Activated CD8-positive, alpha-beta T cell treated with anti-CD3 and anti-CD28 coated beads for 36 hours (primary cell): ENCODE measurements around the gene HEBP2. TPM values are rescaled to one million over a fixed set of nuclear protein-coding genes. Genes with fewer than 3 reads are reported as not detected.

Source experiments
- ATAC-seq: fragments of 200-7000 bp; cut with Tn5 transposase; one replicate; pipeline ENCODE4 v1.10.0; 2021; ENCODE audit warnings: mild to moderate bottlenecking, moderate library complexity
- CTCF ChIA-PET: fragments of 350-600 bp; sonication (Branson Sonifier 250); formaldehyde crosslinking; loops from one replicate; lab custom pipeline; 2021; ENCODE audit warnings: antibody characterized with exemption; lab: Charles Lee
- POLR2A ChIA-PET: fragments of 350-600 bp; sonication (Branson Sonifier 250); formaldehyde crosslinking; loops from one replicate; lab custom pipeline; 2021; ENCODE audit warnings: antibody characterized with exemption; lab: Charles Lee
- DNase-seq: peaks from one replicate; pipeline ENCODE4 v3.0.0-alpha.2; 2020
- H3K27ac Mint-ChIP-seq: one replicate; pipeline ENCODE4 v1.8.0; 2021; ENCODE audit warnings: mild to moderate bottlenecking, mixed read lengths
- H3K27me3 Mint-ChIP-seq: one replicate; pipeline ENCODE4 v1.8.0; 2021; ENCODE audit warnings: mixed read lengths
- H3K36me3 Mint-ChIP-seq: one replicate; pipeline ENCODE4 v1.8.0; 2021; ENCODE audit warnings: low read depth, mixed read lengths
- H3K4me1 Mint-ChIP-seq: one replicate; pipeline ENCODE4 v1.8.0; 2021; ENCODE audit warnings: low read depth, mixed read lengths
- H3K4me3 Mint-ChIP-seq: one replicate; pipeline ENCODE4 v1.8.0; 2021; ENCODE audit warnings: mild to moderate bottlenecking, moderate library complexity, mixed read lengths
- H3K9me3 Mint-ChIP-seq: one replicate; pipeline ENCODE4 v1.8.0; 2021; ENCODE audit warnings: mixed read lengths
- CTCF ChIP-seq: fragments of 200-600 bp; IDR thresholded peaks from one replicate; pipeline ENCODE4 v1.8.0; 2022; ENCODE audit warnings: antibody characterized with exemption, mild to moderate bottlenecking
- intact Hi-C: fragments of 100-400 bp; cut with micrococcal nuclease; formaldehyde crosslinking; loops from one replicate; pipeline ENCODE4 v1.10.0; 2022
- total RNA-seq, 2 experiments: library from RNA; stranded (reverse); gene quantifications; one replicate each; pipeline ENCODE4 v1.2.3, GENCODE V29; 2021

HEBP2 gene
- total RNA-seq, 2 experiments from 2014 or later: 28.2 to 28.7 TPM

GRCh38 chr6:138387577-138388368, 16.2 kb upstream of the HEBP2 start:
- intact Hi-C loops: no loop called here
- Mint-ChIP-seq H3K27me3 (peaks cover 7% of the 10 kb centered on the region), H3K4me3 (no peak overlapping the region), H3K36me3 (no peaks in the 10 kb centered on the region), H3K27ac (no peak overlapping the region), H3K4me1 (no peaks in the 10 kb centered on the region), H3K9me3 (no peaks in the 10 kb centered on the region)
- no peak for ATAC-seq
- POLR2A ChIA-PET: no interaction called here
- TF ChIP-seq CTCF: no peak
- CTCF ChIA-PET: interaction anchor here (0.9 kb wide), 1 partner anchor 272 kb away, joined by 3 read pairs; no protein-coding TSS in a partner anchor
- no peak for DNase-seq

GRCh38 chr6:138389551-138389950, 14.5 kb upstream of the HEBP2 start:
- POLR2A ChIA-PET: interaction anchor here (0.6 kb wide), 1 partner anchor 87 kb away, joined by 4 read pairs; no protein-coding TSS in a partner anchor
- Mint-ChIP-seq H3K27ac (no peak overlapping the region), H3K4me1 (no peaks in the 10 kb centered on the region), H3K36me3 (no peaks in the 10 kb centered on the region), H3K27me3 (peaks cover 7% of the 10 kb centered on the region), H3K4me3 (no peak overlapping the region), H3K9me3 (no peaks in the 10 kb centered on the region)
- intact Hi-C loops: no loop called here
- TF ChIP-seq CTCF: no peak
- ATAC-seq: no peak
- DNase-seq: no peak
- CTCF ChIA-PET: no interaction called here

- Mint-ChIP-seq H3K9me3 (no peaks in the 10 kb centered on the region), H3K4me3 (no peak overlapping the region), H3K27ac (no peak overlapping the region), H3K27me3 (peaks cover 3% of the 10 kb centered on the region), H3K4me1 (no peaks in the 10 kb centered on the region), H3K36me3 (no peaks in the 10 kb centered on the region)
- ATAC-seq (no peak), DNase-seq (no peak)
- ChIA-PET POLR2A (interaction anchor here (0.6 kb wide), 1 partner anchor 134 kb away, joined by 3 read pairs; no protein-coding TSS in a partner anchor), CTCF (interaction anchor here (0.6 to 0.7 kb wide), 3 partner anchors 9 to 75 kb away, joined by 3 read pairs; partner anchors contain the start of gene HEBP2)
- no peak for TF ChIP-seq CTCF
- intact Hi-C loops: no loop called here
Measured at GRCh38 chr6:138393871-138394783, 9.9 kb upstream of the HEBP2 start.

GRCh38 chr6:138396709-138397108, 7.3 kb upstream of the HEBP2 start:
- no peak for TF ChIP-seq CTCF
- CTCF ChIA-PET: interaction anchor here (1.0 kb wide), 1 partner anchor 121 kb away, joined by 3 read pairs; no protein-coding TSS in a partner anchor

More at GRCh38 chr6:138396709-138397108, 7.3 kb upstream of the HEBP2 start:
- no peak for ATAC-seq
- DNase-seq: no peak
- POLR2A ChIA-PET: no interaction called here
- Mint-ChIP-seq H3K4me1 (no peaks in the 10 kb centered on the region), H3K4me3 (no peak overlapping the region), H3K27me3 (peaks cover 2% of the 10 kb centered on the region), H3K36me3 (no peaks in the 10 kb centered on the region), H3K27ac (no peak overlapping the region), H3K9me3 (no peaks in the 10 kb centered on the region)
- intact Hi-C loops: no loop called here
